Psoas muscle (tissue), 8 donors: ENCODE data around the gene CSRNP3. TPM values are rescaled to one million over a fixed set of nuclear protein-coding genes. Genes with fewer than 3 reads are reported as not detected.

ENCODE experiments used
- ATAC-seq, 4 donors: fragments of 200-7000 bp; cut with Tn5 transposase; one replicate each; pipeline ENCODE4 v1.9.1; 2020; ENCODE audit warnings: moderate library complexity in 3 of 4, mild to moderate bottlenecking in 2 of 4
- DNase-seq, 2 donors: peaks; one replicate each; pipeline ENCODE4 v3.0.0-alpha.2; 2020
- H3K27ac ChIP-seq: fragments of 200-600 bp; one replicate; pipeline ENCODE4 v1.8.0; 2022
- H3K27me3 ChIP-seq, 3 donors: fragments of 200-600 bp in 1 of 3; one replicate each; pipeline versions ENCODE4 v1.6.1 to v1.8.0; 2013 to 2022; ENCODE audit warnings: low read length in 2 of 3, mild to moderate bottlenecking in 2 of 3, moderate library complexity in 1 of 3; ENCODE audit not compliant: insufficient read depth in 3 of 3
- H3K36me3 ChIP-seq, 2 donors: fragments of 200-600 bp in 1 of 2; one replicate each; pipeline versions ENCODE4 v1.6.1 to v1.8.0; 2013 to 2022; ENCODE audit warnings: low read depth in 1 of 2, mild to moderate bottlenecking in 1 of 2, moderate library complexity in 1 of 2; ENCODE audit not compliant: insufficient read depth in 1 of 2
- H3K4me1 ChIP-seq: fragments of 200-600 bp; one replicate; pipeline ENCODE4 v1.8.0; 2022
- H3K4me3 ChIP-seq: fragments of 200-600 bp; one replicate; pipeline ENCODE4 v1.8.0; 2022; ENCODE audit warnings: mild to moderate bottlenecking
- H3K9me3 ChIP-seq: fragments of 200-600 bp; one replicate; pipeline ENCODE4 v1.8.0; 2022
- CTCF ChIP-seq: fragments of 200-600 bp; IDR thresholded peaks from one replicate; pipeline ENCODE4 v1.8.0; 2022; ENCODE audit warnings: antibody characterized with exemption
- WGBS, 3 donors: extraction: QIAGEN DNeasy Blood & Tissue Kit; methylation state at CpG; one replicate each; pipeline versions ENCODE4 v1.1.6 to v1.1.7; 2013; 5-methylcytosine and 5-hydroxymethylcytosine counted together
- intact Hi-C, 2 donors: fragments of 100-400 bp; cut with DNase I; formaldehyde crosslinking; loops; one replicate each; pipeline versions ENCODE4 v1.11.0 to v1.14.2; 2022
- polyA plus RNA-seq, 3 donors: library from polyadenylated mRNA; stranded (reverse); fragments of 200-250 nt; gene quantifications; one replicate each; pipeline ENCODE4 v1.2.3, GENCODE V29; 2013
- total RNA-seq, 4 donors: library from RNA; stranded (reverse); fragmentation: NEBNext Ultra II Directional in 2 of 4; extraction: Animal tissue kit (Norgen Biotek cat#: 25700) in 2 of 4; gene quantifications; one replicate each; pipeline versions ENCODE4 v1.2.1 to v1.2.4, GENCODE V29; 2021 to 2023
- donor health status: healthy with polysubstance abuse.
- donor health status: DM: no; HTN: no; CAD: no; lungs with moderate emphysema.
- donor health status: Bipolar disorder and iron deficiency.
- donor health status: healthy.
- donor health status: DM: yes; HTN: yes; CAD: no.
- donor health status: DM: no; HTN: no; CAD: no.
- donor health status: DM: no; HTN: no; CAD: no.
- donor health status: DM: yes; HTN: yes; CAD: no.

The CSRNP3 gene
- total and polyA plus RNA-seq, 7 donors: 0.04 to 1.6 (median 0.13) TPM; not detected in 1

- DNase-seq (no peak), ATAC-seq (no peak)
- no peak for TF ChIP-seq CTCF
- Histone ChIP-seq H3K36me3 (no peaks in the 10 kb centered on the region), H3K4me1 (no peaks in the 10 kb centered on the region), H3K4me3 (no peak overlapping the region), H3K27me3 (no peaks in the 10 kb centered on the region), H3K27ac (no peak overlapping the region), H3K9me3 (no peaks in the 10 kb centered on the region)
- WGBS, 3 donors: 56 to 71% (median 68%) methylated on average over 4 of the region's 4 CpGs
- intact Hi-C loops: no loop called here
Observed at GRCh38 chr2:165479856-165480255, 10.4 kb downstream of the CSRNP3 start.

- ATAC-seq (no peak), DNase-seq (no peak)
- no peaks in the 10 kb centered on the region for H3K27me3 ChIP-seq
- no peaks in the 10 kb centered on the region for H3K36me3 ChIP-seq
- H3K27ac ChIP-seq: no peak overlapping the region
- no peak overlapping the region for H3K4me3 ChIP-seq
- intact Hi-C loops: no loop called here
- no peaks in the 10 kb centered on the region for H3K9me3 ChIP-seq
- 75 to 80% (median 77%) methylated on average over 4 of the region's 4 CpGs for WGBS, 3 donors
- no peaks in the 10 kb centered on the region for H3K4me1 ChIP-seq
- no peak for TF ChIP-seq CTCF
Observed at GRCh38 chr2:165494573-165494972, 25.1 kb downstream of the CSRNP3 start.

DNA sequence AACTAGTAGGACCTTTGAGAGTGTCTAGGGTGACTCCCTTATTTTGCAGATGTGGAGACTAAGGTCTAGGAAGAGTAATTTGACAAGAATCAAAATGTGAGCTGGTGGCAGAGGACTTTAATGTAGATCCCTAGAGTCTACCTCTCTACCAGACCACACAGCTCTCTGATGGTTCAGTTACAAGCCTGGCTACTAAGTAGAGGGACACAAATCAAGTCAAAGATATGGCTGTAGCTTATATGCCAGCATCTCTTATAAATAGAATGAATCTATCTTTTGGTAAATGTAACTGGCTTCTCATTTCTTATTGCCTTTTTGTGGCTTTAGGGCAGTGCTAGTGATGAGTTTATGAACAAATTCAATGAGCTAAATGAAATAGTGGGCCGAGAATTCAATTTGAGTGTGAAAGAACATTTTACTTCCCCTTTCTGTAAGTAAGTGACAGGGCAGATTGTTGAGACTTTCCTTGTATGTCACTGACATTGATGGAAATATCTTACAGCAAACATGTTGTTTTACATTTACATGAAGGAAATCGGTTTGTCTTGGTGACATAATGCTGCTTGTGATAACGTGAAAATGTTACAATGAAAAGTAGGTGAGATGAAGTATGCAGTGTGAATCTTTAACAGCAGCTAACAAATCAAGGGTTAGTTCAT lies 28.3 kb downstream of the CSRNP3 start:
- WGBS, 3 donors: 78 to 85% (median 82%) methylated on average over 3 of the region's 3 CpGs

DNA sequence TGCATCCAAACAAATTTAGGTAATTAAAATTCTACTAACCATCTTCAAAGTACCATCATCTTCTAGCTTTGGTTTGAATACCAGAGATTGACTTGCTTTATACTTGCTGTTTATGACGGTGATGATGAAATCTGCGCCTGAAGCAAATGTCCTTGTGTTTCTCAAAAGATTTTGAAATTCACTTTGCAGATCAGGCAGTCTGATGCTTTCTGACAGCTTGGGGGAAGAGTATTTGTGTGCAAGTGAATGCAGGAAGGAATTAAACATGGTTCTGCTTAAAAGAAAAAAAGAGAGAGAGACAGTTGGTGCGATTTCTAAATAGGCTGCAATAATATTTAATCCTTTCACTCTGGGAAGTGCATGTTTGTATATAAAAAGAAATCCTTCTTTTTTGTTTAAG lies 29.6 kb downstream of the CSRNP3 start:
- ATAC-seq (no peak), DNase-seq (no peak)
- Histone ChIP-seq H3K9me3 (no peaks in the 10 kb centered on the region), H3K4me1 (no peaks in the 10 kb centered on the region), H3K36me3 (no peaks in the 10 kb centered on the region), H3K27me3 (no peaks in the 10 kb centered on the region), H3K27ac (no peak overlapping the region), H3K4me3 (no peak overlapping the region)
- 68 to 73% (median 69%) methylated on average over 3 of the region's 3 CpGs for WGBS, 3 donors
- intact Hi-C loops: no loop called here
- no peak for TF ChIP-seq CTCF

More for the DNA sequence above, 28.3 kb downstream of the CSRNP3 start:
- Histone ChIP-seq H3K4me3 (no peak overlapping the region), H3K9me3 (no peaks in the 10 kb centered on the region), H3K36me3 (no peaks in the 10 kb centered on the region), H3K27ac (no peak overlapping the region), H3K4me1 (no peaks in the 10 kb centered on the region), H3K27me3 (no peaks in the 10 kb centered on the region)
- no peak for ATAC-seq
- no peak for DNase-seq
- TF ChIP-seq CTCF: no peak
- intact Hi-C loops: no loop called here

GRCh38 chr2:165500001-165500400 lies 30.5 kb downstream of the CSRNP3 start:
- Histone ChIP-seq H3K9me3 (no peaks in the 10 kb centered on the region), H3K27me3 (no peaks in the 10 kb centered on the region), H3K4me1 (no peaks in the 10 kb centered on the region), H3K36me3 (no peaks in the 10 kb centered on the region), H3K27ac (no peak overlapping the region), H3K4me3 (no peak overlapping the region)
- TF ChIP-seq CTCF: no peak
- WGBS, 3 donors: 93 to 98% (median 97%) methylated on average over 2 of the region's 2 CpGs
- intact Hi-C loops: no loop called here
- no peak for ATAC-seq
- no peak for DNase-seq
